Neural cell (in vitro differentiated cells): Measurements from ENCODE around the gene ALMS1.

ENCODE experiments used
- EP300 ChIP-seq: fragments of 450-650 bp; conservative IDR thresholded peaks from 2 replicates; pipeline ENCODE4 v1.6.1; 2014; ENCODE audit warnings: antibody characterized with exemption, mild to moderate bottlenecking, moderate library complexity; ENCODE audit not compliant: poor library complexity, severe bottlenecking
- EZH2 ChIP-seq: fragments of 200-600, 300-800 bp; shearing (Covaris generic), sonication (generic); IDR thresholded peaks from 2 replicates; pipeline ENCODE4 v1.6.1; 2014; ENCODE audit warnings: antibody characterized with exemption, low read length, borderline replicate concordance, mild to moderate bottlenecking; ENCODE audit not compliant: insufficient read depth, poor library complexity, severe bottlenecking
- MXI1 ChIP-seq: fragments of 450-650 bp; conservative IDR thresholded peaks from 2 replicates; pipeline ENCODE4 v1.6.1; 2014; ENCODE audit warnings: antibody characterized with exemption, mild to moderate bottlenecking; ENCODE audit not compliant: poor library complexity, severe bottlenecking
- RAD21 ChIP-seq: fragments of 450-650 bp; conservative IDR thresholded peaks from 2 replicates; pipeline ENCODE4 v1.6.1; 2014; ENCODE audit warnings: antibody characterized with exemption, mild to moderate bottlenecking, moderate library complexity
- REST ChIP-seq: IDR thresholded peaks from 2 replicates; pipeline ENCODE4 v1.6.1; 2012; ENCODE audit warnings: borderline replicate concordance
- TAF1 ChIP-seq: IDR thresholded peaks from 2 replicates; pipeline ENCODE4 v1.6.1; 2012; ENCODE audit warnings: low read depth
- TF ChIP-seq, protein P1 (sequence below): fragments of 450-650 bp; IDR thresholded peaks from 2 replicates; pipeline ENCODE4 v1.5.1; 2014; ENCODE audit warnings: antibody characterized with exemption, mild to moderate bottlenecking, moderate library complexity; ENCODE audit not compliant: poor library complexity, severe bottlenecking

- TF ChIP-seq REST, result no peak
- TF ChIP-seq, protein P1, sequence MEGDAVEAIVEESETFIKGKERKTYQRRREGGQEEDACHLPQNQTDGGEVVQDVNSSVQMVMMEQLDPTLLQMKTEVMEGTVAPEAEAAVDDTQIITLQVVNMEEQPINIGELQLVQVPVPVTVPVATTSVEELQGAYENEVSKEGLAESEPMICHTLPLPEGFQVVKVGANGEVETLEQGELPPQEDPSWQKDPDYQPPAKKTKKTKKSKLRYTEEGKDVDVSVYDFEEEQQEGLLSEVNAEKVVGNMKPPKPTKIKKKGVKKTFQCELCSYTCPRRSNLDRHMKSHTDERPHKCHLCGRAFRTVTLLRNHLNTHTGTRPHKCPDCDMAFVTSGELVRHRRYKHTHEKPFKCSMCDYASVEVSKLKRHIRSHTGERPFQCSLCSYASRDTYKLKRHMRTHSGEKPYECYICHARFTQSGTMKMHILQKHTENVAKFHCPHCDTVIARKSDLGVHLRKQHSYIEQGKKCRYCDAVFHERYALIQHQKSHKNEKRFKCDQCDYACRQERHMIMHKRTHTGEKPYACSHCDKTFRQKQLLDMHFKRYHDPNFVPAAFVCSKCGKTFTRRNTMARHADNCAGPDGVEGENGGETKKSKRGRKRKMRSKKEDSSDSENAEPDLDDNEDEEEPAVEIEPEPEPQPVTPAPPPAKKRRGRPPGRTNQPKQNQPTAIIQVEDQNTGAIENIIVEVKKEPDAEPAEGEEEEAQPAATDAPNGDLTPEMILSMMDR, result no peak
- no peak for TF ChIP-seq MXI1
- TF ChIP-seq EZH2, result no peak
- no peak for TF ChIP-seq EP300
- no peak for TF ChIP-seq RAD21
- no peak for TF ChIP-seq TAF1
Measured at GRCh38 chr2:73611193-73611592, 225.6 kb downstream of the ALMS1 start.
